BLaER1 treated with 17β-estradiol and CSF1 and Interleukin-3, amounts not matched to agents 10 nM and 100 nM (cell line): ENCODE results near the gene SLF2.

Experiments
- H3K27ac ChIP-seq, 11 experiments: shearing (Covaris generic); formaldehyde crosslinking; 2 replicates each; pipeline ENCODE4 v1.8.1; 2022
- H3K27me3 ChIP-seq, 11 experiments: shearing (Covaris generic); formaldehyde crosslinking; 2 replicates each; pipeline ENCODE4 v1.8.1; 2022
- H3K36me3 ChIP-seq, 11 experiments: shearing (Covaris generic); formaldehyde crosslinking; 2 replicates each; pipeline ENCODE4 v1.8.1; 2022
- H3K4me1 ChIP-seq, 10 experiments: shearing (Covaris generic); formaldehyde crosslinking; 2 replicates each; pipeline ENCODE4 v1.8.1; 2022
- H3K4me2 ChIP-seq, 11 experiments: shearing (Covaris generic); formaldehyde crosslinking; 2 replicates each; pipeline ENCODE4 v1.8.1; 2022
- H3K4me3 ChIP-seq, 10 experiments: shearing (Covaris generic); formaldehyde crosslinking; 2 replicates each; pipeline ENCODE4 v1.8.1; 2022
- H3K9ac ChIP-seq, 11 experiments: shearing (Covaris generic); formaldehyde crosslinking; 2 replicates each; pipeline ENCODE4 v1.8.1; 2022
- H3K9me3 ChIP-seq, 11 experiments: shearing (Covaris generic); formaldehyde crosslinking; replicated peaks in 1 of 11; 2 replicates each; pipeline ENCODE4 v1.8.1; 2022
- H4K20me1 ChIP-seq, 11 experiments: shearing (Covaris generic); formaldehyde crosslinking; 2 replicates each; pipeline ENCODE4 v1.8.1; 2022
- Cebpa-rat ChIP-seq, 11 experiments: shearing (Covaris generic); IDR thresholded peaks; 2 replicates each; pipeline ENCODE4 v1.8.1; 2022

SLF2 gene

DNA sequence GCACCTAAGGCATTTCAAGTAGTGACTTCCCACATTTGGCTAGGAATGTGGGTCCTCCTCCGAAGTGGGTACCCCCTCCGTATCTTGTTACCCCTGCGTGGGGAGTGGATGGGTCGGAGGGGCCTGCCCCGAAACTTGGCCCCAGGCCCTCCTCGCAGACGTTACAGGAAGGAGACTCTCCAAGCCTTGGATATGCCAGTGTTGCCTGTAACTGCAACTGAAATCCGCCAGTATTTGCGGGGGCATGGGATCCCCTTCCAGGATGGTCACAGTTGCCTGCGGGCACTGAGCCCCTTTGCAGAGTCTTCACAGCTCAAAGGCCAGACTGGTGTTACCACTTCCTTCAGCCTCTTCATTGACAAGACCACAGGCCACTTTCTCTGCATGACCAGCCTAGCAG lies 75.4 kb downstream of the SLF2 start:
- Histone ChIP-seq H3K27ac (peak overlapping the region in 10 of 11 experiments; percentile 68 to 88 (median 80); a peak in 19 of 22 replicates), H3K36me3 (peaks cover 54 to 82% (median 67%) of the 10 kb centered on the region in 11 experiments), H3K9me3 (no peaks in the 10 kb centered on the region), H3K4me2 (peak overlapping the region; percentile 96 to 100 (median 98)), H3K4me1 (peaks cover 39 to 50% (median 45%) of the 10 kb centered on the region in 10 experiments), H3K9ac (peak overlapping the region; percentile 78 to 88 (median 84)), H4K20me1 (peaks cover 0 to 70% (median 39%) of the 10 kb centered on the region in 11 experiments; a peak in 18 of 22 replicates), H3K4me3 (peak overlapping the region; percentile 76 to 95 (median 86)), H3K27me3 (no peaks in the 10 kb centered on the region)
- TF ChIP-seq Cebpa-rat (IDR thresholded peaks at IDR 0.05) = no peak

DNA sequence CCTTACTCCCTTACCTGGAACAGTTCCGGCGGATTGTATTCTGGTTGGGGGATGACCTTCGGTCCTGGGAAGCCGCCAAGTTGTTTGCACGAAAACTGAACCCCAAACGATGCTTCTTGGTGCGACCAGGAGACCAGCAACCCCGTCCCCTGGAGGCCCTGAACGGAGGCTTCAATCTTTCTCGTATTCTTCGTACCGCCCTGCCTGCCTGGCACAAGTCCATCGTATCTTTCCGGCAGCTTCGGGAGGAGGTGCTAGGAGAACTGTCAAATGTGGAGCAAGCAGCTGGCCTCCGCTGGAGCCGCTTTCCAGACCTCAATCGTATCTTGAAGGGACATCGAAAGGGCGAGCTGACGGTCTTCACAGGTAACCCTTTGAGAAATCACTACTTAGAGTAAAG lies 76.3 kb downstream of the SLF2 start:
- Histone ChIP-seq H3K4me2 (peak overlapping the region; percentile 96 to 100 (median 98)), H4K20me1 (peaks cover 0 to 79% (median 37%) of the 10 kb centered on the region in 11 experiments; a peak in 18 of 22 replicates), H3K36me3 (peaks cover 58 to 85% (median 70%) of the 10 kb centered on the region in 11 experiments), H3K4me1 (peaks cover 39 to 50% (median 45%) of the 10 kb centered on the region in 10 experiments), H3K9me3 (no peaks in the 10 kb centered on the region), H3K27me3 (no peaks in the 10 kb centered on the region), H3K4me3 (peak overlapping the region in 8 of 10 experiments; percentile 11 to 95 (median 84); a peak in 13 of 20 replicates), H3K9ac (peak overlapping the region; percentile 78 to 88 (median 84); a peak in 20 of 22 replicates), H3K27ac (0 out of 22 replicates have a peak overlapping the region, but pooled peaks of 2 of the 11 experiments have one; percentile 82 to 88)
- no peak for TF ChIP-seq Cebpa-rat (IDR thresholded peaks at IDR 0.05)

DNA sequence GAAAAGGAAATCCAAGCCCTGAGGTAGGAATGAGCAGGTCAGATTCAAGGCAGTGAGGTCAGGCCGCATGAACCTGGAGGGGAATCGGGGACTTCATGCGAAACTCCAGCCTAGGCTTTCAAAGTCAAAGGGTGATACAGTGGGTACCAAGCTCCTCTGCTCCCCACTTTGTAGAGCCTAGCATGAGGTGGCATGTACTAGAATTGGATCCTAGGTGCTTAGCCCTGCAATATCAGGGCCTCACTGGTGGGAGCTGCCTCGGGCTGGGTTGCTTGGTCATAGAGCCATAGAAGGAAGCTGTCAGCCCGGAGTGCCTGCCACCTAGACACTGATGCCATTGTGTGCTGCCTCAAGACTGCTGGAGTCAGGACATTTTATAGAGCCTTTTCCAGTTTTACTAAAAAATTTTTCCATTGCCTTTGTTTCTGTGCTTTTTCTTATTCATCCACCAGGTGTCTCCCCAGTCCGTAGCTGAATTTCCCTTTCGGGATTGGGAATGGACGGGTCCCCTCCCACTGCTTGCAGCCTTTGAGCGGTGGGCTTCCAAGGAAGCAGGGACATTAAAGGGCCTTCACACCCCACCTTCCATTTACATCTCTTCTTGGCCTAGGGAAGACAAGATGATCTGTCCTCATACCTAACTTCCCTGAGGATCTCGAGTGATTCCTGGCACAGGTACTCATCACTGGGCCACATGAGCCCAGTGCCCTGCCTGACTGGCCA lies 81.4 kb downstream of the SLF2 start:
- Histone ChIP-seq H3K9ac (peak overlapping the region in 2 of 11 experiments; percentile 18 to 23; a peak in 1 of 22 replicates), H3K9me3 (no peaks in the 10 kb centered on the region), H3K4me2 (no peak overlapping the region), H3K36me3 (peaks cover 36 to 65% (median 59%) of the 10 kb centered on the region in 11 experiments), H3K27ac (no peak overlapping the region), H3K4me1 (peaks cover 24 to 53% (median 45%) of the 10 kb centered on the region in 10 experiments), H3K4me3 (no peak overlapping the region), H4K20me1 (peaks cover 0 to 55% (median 33%) of the 10 kb centered on the region in 11 experiments; a peak in 18 of 22 replicates), H3K27me3 (no peaks in the 10 kb centered on the region)
- TF ChIP-seq Cebpa-rat (IDR thresholded peaks at IDR 0.05) = no peak

DNA sequence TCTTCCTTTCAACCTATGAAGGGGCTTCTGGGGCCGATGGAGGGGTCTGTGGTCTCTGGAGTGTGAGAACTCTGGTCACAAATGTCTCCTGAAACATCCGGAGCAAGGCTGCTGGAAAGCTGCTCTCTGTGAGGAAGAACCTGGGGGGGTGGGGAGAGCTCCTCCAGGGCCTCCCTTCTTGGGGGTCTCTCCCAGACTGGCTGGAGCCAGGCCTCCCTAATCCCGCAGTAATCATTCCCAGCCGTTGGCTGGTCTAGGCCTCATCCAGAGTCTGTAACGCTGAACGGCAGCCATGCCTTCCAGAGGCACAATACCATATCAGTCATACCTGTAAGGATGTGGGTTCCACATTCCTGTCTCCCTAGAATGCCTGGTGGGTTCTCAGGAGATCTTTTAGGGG lies 82.4 kb downstream of the SLF2 start:
- Histone ChIP-seq H3K4me1 (peaks cover 14 to 43% (median 34%) of the 10 kb centered on the region in 10 experiments), H4K20me1 (peaks cover 0 to 45% (median 25%) of the 10 kb centered on the region in 11 experiments; a peak in 18 of 22 replicates), H3K4me3 (no peak overlapping the region), H3K36me3 (peaks cover 29 to 55% (median 48%) of the 10 kb centered on the region in 11 experiments), H3K4me2 (no peak overlapping the region), H3K9ac (peak overlapping the region in 2 of 11 experiments; percentile 23 to 98; a peak in 2 of 22 replicates), H3K27me3 (no peaks in the 10 kb centered on the region), H3K27ac (0 out of 22 replicates have a peak overlapping the region, but pooled peaks of 1 of the 11 experiments have one; percentile 98), H3K9me3 (no peaks in the 10 kb centered on the region)
- TF ChIP-seq Cebpa-rat (IDR thresholded peaks at IDR 0.05) = no peak

DNA sequence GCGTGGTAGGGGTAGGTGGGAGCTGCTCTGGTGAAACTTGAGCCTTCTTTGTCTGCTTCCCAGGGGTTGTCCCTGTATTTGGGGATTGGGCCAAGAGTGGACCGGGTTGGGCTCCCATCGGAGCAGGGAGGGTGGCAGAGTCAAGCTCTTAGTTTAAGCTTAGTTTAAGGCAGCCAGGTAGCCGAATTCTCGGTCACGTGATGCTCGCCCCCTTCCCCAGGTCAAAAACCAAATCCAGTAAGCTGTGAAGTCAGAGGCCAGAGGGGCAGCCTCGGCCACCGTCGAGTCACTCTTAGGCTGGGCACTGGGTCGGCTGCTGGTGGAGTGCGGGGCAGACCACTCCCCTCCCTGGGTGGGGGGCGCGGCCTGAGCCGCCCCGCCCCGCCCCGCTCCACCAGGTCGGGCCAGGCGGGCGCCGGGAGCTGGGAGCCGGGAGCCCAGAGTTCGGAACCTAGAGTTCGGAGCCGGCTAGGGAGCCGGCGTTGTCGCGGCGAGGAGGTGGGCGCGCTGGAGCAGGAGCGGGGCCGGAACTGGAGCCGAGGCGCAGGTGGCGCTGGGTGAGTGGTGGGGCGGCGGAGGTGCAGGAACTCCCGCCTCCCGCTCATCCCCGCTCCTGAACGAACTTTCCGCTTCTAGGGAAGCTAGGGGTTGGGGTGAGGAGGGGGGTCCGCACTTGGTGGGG lies 84.1 kb downstream of the SLF2 start:
- no peak for TF ChIP-seq Cebpa-rat (IDR thresholded peaks at IDR 0.05)
- Histone ChIP-seq H4K20me1 (peaks cover 4 to 34% (median 18%) of the 10 kb centered on the region in 11 experiments; a peak in 21 of 22 replicates), H3K27me3 (no peaks in the 10 kb centered on the region), H3K36me3 (peaks cover 14 to 38% (median 32%) of the 10 kb centered on the region in 11 experiments), H3K4me2 (peak overlapping the region; percentile 89 to 99 (median 97)), H3K9ac (peak overlapping the region; percentile 92 to 99 (median 97)), H3K4me1 (peaks cover 22 to 51% (median 41%) of the 10 kb centered on the region in 10 experiments), H3K27ac (peak overlapping the region; percentile 92 to 98 (median 97); a peak in 21 of 22 replicates), H3K4me3 (peak overlapping the region; percentile 82 to 93 (median 90)), H3K9me3 (no peaks in the 10 kb centered on the region)

DNA sequence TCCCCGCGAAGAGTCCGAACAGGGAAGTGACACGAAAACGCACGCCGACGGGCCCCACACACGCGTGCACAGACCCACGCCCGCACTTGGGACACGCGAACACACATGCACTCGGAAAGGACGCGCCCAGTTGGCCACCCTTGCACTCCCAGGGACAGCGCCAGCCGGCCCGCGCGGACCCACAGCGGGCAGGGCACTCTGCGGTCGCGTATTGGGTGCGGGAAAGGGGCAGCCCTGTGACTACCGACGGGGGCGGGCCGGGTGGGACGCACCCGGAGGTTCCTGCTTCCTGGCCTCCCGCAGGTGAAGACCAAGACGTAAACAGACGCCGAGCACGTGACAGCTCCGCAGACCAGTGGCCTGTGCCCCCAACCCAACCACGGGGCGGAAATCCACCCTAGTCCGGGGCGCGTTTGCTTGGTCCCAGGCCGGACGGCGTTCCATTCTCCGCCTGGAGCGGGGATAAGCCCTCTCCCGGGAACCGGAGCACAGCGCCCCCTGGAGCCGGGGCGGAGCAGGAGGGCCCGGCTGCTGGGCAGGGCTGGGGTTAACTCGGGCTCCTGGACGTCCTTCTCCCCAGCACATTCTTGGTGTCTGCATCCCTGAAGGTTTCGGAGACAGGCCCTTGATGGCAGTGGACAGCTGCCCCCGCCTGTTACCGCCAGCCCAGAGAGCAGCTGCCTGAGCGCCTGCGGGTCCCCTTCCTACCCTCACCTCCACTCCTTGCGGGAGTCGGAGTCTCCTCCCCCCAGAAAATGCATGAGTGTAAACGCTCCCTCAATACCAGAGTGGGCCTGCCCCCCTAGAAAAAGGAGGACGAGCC lies 84.8 kb downstream of the SLF2 start:
- H3K9me3 ChIP-seq = no peaks in the 10 kb centered on the region
- H4K20me1 ChIP-seq = peaks cover 11 to 39% (median 26%) of the 10 kb centered on the region in 11 experiments
- no peaks in the 10 kb centered on the region for H3K27me3 ChIP-seq
- H3K4me1 ChIP-seq = peaks cover 30 to 58% (median 49%) of the 10 kb centered on the region in 10 experiments
- H3K27ac ChIP-seq = peak overlapping the region; percentile 92 to 98 (median 97)
- H3K9ac ChIP-seq = peak overlapping the region; percentile 92 to 99 (median 97)
- TF ChIP-seq Cebpa-rat (IDR thresholded peaks at IDR 0.05) = no peak
- peak overlapping the region; percentile 82 to 93 (median 90) for H3K4me3 ChIP-seq
- H3K4me2 ChIP-seq = peak overlapping the region; percentile 89 to 99 (median 97)
- peaks cover 18 to 38% (median 30%) of the 10 kb centered on the region in 11 experiments for H3K36me3 ChIP-seq

- H4K20me1 ChIP-seq = peaks cover 19 to 39% (median 28%) of the 10 kb centered on the region in 11 experiments; a peak in 21 of 22 replicates
- H3K36me3 ChIP-seq = peaks cover 19 to 38% (median 30%) of the 10 kb centered on the region in 11 experiments
- H3K9me3 ChIP-seq = no peaks in the 10 kb centered on the region
- peak overlapping the region; percentile 89 to 99 (median 97) for H3K4me2 ChIP-seq
- H3K27ac ChIP-seq = peak overlapping the region; percentile 92 to 98 (median 97)
- peaks cover 32 to 61% (median 52%) of the 10 kb centered on the region in 10 experiments for H3K4me1 ChIP-seq
- no peak for TF ChIP-seq Cebpa-rat (IDR thresholded peaks at IDR 0.05)
- peak overlapping the region; percentile 92 to 99 (median 97) for H3K9ac ChIP-seq
- peak overlapping the region; percentile 82 to 93 (median 90) for H3K4me3 ChIP-seq
- no peaks in the 10 kb centered on the region for H3K27me3 ChIP-seq
Measured at GRCh38 chr10:100998183-100998990, 85.6 kb downstream of the SLF2 start.
